GM23338 (cell line): Measurements from ENCODE around the gene PTGR2.

Experiments
- CREB1 ChIP-seq: fragments of 250-450 bp; sonication (Bioruptor Pico); IDR thresholded peaks from 2 replicates; pipeline ENCODE4 v1.5.0; 2020; ENCODE audit warnings: low read depth, mild to moderate bottlenecking, moderate library complexity
- CTCF ChIP-seq, 2 experiments: fragments of 200-600 bp in 1 of 2; sonication (generic) in 1 of 2; conservative IDR thresholded peaks; 2 replicates each; pipeline versions ENCODE4 v1.5.1 to v1.6.1; 2016 to 2017; ENCODE audit warnings: antibody characterized with exemption in 2 of 2, low read depth in 2 of 2, mild to moderate bottlenecking in 2 of 2, moderate library complexity in 1 of 2
- EZH2 ChIP-seq: fragments of 200-600 bp; sonication (generic); IDR thresholded peaks from one replicate; pipeline ENCODE4 v1.8.0; 2017; ENCODE audit warnings: antibody characterized with exemption, mild to moderate bottlenecking, low read depth; ENCODE audit not compliant: unreplicated experiment
- EZH2phosphoT487 ChIP-seq: fragments of 200-600 bp; sonication (generic); IDR thresholded peaks from one replicate; pipeline ENCODE4 v1.8.1; 2018; ENCODE audit warnings: antibody characterized with exemption; ENCODE audit not compliant: unreplicated experiment
- JUNB ChIP-seq: IDR thresholded peaks from one replicate; pipeline ENCODE4 v1.6.1; 2016; ENCODE audit warnings: antibody characterized with exemption; ENCODE audit not compliant: unreplicated experiment
- NANOG ChIP-seq: IDR thresholded peaks from 2 replicates; pipeline ENCODE4 v1.6.1; 2016; ENCODE audit warnings: antibody characterized with exemption, borderline replicate concordance
- REST ChIP-seq: IDR thresholded peaks from one replicate; pipeline ENCODE4 v1.6.1; 2018; ENCODE audit warnings: antibody characterized with exemption; ENCODE audit not compliant: unreplicated experiment

DNA sequence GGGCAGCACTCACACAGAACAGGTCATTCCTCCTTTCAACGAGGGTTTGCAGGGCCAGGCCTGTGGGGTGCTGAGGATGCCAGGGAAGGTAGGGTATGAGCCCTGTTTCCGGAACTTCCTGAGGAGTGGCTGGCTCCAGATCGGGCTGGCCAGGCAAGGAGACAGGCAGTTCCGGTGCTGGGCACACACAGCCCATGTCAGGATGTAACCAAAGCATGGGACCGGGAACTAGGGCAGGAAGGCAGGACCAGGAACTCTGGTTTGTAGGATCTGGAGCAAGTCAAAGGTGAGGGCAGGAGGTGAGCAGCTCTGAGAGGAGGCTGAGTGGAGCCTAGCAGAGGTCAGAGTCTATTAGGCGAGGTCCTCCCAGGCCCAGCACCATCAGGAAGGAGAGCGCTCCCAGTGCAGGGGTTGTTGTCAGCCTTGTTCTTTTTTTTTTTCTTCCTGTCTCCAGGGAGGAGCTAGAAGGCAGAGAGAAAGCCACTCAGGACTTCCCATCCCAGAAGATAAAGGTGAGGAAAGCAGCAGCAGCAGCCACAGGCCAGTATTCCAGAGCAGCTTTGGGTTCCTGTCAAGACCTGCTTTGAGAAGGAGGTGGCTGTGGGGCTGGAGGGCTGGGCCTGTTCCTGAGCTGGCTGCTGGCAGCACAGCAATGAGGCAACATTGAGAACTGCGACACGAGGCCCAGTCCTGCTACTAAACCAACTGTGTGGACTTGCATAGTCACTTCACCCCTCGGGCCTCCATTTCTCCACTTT, 49.0 kb upstream of the PTGR2 start:
- TF ChIP-seq CTCF (conservative IDR thresholded peaks at IDR 0.05; ENCODE audit: low read depth in 2 of 2) (no peak; a peak in 1 of 4 replicates), NANOG (no peak), EZH2 (no peak), CREB1 (CRISPR knock-in tag) (no peak), REST (no peak), EZH2phosphoT487 (no peak), JUNB (no peak)
